Endodermal cell (in vitro differentiated cells): ENCODE measurements around the gene FARP1. TPM values are rescaled to one million over a fixed set of nuclear protein-coding genes. Genes with fewer than 3 reads are reported as not detected.

Experiments used
- DNase-seq: peaks from one replicate; pipeline ENCODE4 v3.0.0-alpha.2; 2017
- H3K27ac ChIP-seq: 2 replicates; pipeline ENCODE4 v1.5.1; 2013; ENCODE audit warnings: mild to moderate bottlenecking, low read depth, low read length, moderate library complexity
- H3K27me3 ChIP-seq: 2 replicates; pipeline ENCODE4 v1.6.1; 2013; ENCODE audit warnings: mild to moderate bottlenecking, low read length, moderate library complexity; ENCODE audit not compliant: insufficient read depth, control insufficient read depth, poor library complexity, severe bottlenecking
- H3K36me3 ChIP-seq: 2 replicates; pipeline ENCODE4 v1.7.0; 2013; ENCODE audit warnings: mild to moderate bottlenecking, low read length, moderate library complexity; ENCODE audit not compliant: control insufficient read depth, insufficient read depth
- H3K4me1 ChIP-seq: one replicate; pipeline ENCODE4 v1.7.0; 2013; ENCODE audit warnings: low read length; ENCODE audit not compliant: control insufficient read depth, insufficient read depth
- H3K4me3 ChIP-seq: 2 replicates; pipeline ENCODE4 v1.5.1; 2013; ENCODE audit warnings: mild to moderate bottlenecking, low read length, moderate library complexity
- H3K9ac ChIP-seq: 2 replicates; pipeline ENCODE4 v1.6.1; 2013; ENCODE audit warnings: mild to moderate bottlenecking, low read length, moderate library complexity; ENCODE audit not compliant: poor library complexity, severe bottlenecking; ENCODE audit errors: extremely low read depth
- H3K9me3 ChIP-seq: 2 replicates; pipeline ENCODE4 v1.6.1; 2013; ENCODE audit warnings: mild to moderate bottlenecking, low read length, moderate library complexity; ENCODE audit not compliant: control insufficient read depth
- H3K27ac Mint-ChIP-seq: 2 replicates; pipeline ENCODE4 v1.8.0; 2020; ENCODE audit warnings: mixed read lengths
- H3K27me3 Mint-ChIP-seq: 2 replicates; pipeline ENCODE4 v1.8.0; 2021; ENCODE audit warnings: mild to moderate bottlenecking, mixed read lengths; ENCODE audit not compliant: insufficient read depth
- H3K36me3 Mint-ChIP-seq: 2 replicates; pipeline ENCODE4 v1.8.0; 2020; ENCODE audit warnings: low read depth, mixed read lengths
- H3K4me1 Mint-ChIP-seq: 2 replicates; pipeline ENCODE4 v1.8.0; 2020; ENCODE audit warnings: mixed read lengths
- H3K4me3 Mint-ChIP-seq: 2 replicates; pipeline ENCODE4 v1.8.0; 2020; ENCODE audit warnings: mild to moderate bottlenecking, moderate library complexity, mixed read lengths
- H3K9me3 Mint-ChIP-seq: 2 replicates; pipeline ENCODE4 v1.8.0; 2020; ENCODE audit warnings: mild to moderate bottlenecking, mixed read lengths
- WGBS, 2 experiments: methylation state at CpG; one replicate each; pipeline versions ENCODE4 v1.1.5 to v1.1.7; 2013; ENCODE audit warnings: missing lambda C conversion rate in 2 of 2, mixed read lengths in 1 of 2; ENCODE audit not compliant: insufficient coverage in 1 of 2, insufficient read length in 1 of 2; 5-methylcytosine and 5-hydroxymethylcytosine counted together
- total RNA-seq, 2 donors: library from RNA; stranded (reverse); fragmentation: NEBNext Ultra II Directional in 1 of 2; extraction: Animal tissue kit (Norgen Biotek cat#: 25700) in 1 of 2; gene quantifications; 2 replicates in 1 of 2; 3 replicates in 1 of 2; pipeline ENCODE4 v1.2.1, GENCODE V29; 2021
- TF ChIP-seq, protein P1 (sequence below): fragments of 200-600 bp; sonication (generic); conservative IDR thresholded peaks from 2 replicates; pipeline ENCODE4 v1.5.0; 2021; ENCODE audit warnings: antibody characterized with exemption, mild to moderate bottlenecking

Gene FARP1
- total RNA-seq, 2 donors from 2014 or later, result 237 to 319 TPM

- H3K4me1 ChIP-seq, result peaks cover 26% of the 10 kb centered on the region
- Mint-ChIP-seq H3K4me3 (no peak overlapping the region), H3K36me3 (peaks cover 16% of the 10 kb centered on the region), H3K27me3 (no peaks in the 10 kb centered on the region), H3K4me1 (peaks cover 76% of the 10 kb centered on the region), H3K27ac (peak overlapping the region; percentile 17), H3K9me3 (no peaks in the 10 kb centered on the region)
- no peak overlapping the region for H3K9ac ChIP-seq
- no peak for DNase-seq
- no peak overlapping the region for H3K27ac ChIP-seq
- 91 to 93% methylated on average over 6 to 15 of the region's 15 CpGs for WGBS, 2 experiments
- TF ChIP-seq, protein P1, sequence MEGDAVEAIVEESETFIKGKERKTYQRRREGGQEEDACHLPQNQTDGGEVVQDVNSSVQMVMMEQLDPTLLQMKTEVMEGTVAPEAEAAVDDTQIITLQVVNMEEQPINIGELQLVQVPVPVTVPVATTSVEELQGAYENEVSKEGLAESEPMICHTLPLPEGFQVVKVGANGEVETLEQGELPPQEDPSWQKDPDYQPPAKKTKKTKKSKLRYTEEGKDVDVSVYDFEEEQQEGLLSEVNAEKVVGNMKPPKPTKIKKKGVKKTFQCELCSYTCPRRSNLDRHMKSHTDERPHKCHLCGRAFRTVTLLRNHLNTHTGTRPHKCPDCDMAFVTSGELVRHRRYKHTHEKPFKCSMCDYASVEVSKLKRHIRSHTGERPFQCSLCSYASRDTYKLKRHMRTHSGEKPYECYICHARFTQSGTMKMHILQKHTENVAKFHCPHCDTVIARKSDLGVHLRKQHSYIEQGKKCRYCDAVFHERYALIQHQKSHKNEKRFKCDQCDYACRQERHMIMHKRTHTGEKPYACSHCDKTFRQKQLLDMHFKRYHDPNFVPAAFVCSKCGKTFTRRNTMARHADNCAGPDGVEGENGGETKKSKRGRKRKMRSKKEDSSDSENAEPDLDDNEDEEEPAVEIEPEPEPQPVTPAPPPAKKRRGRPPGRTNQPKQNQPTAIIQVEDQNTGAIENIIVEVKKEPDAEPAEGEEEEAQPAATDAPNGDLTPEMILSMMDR, result no peak
- no peaks in the 10 kb centered on the region for H3K27me3 ChIP-seq
- H3K36me3 ChIP-seq, result peaks cover 15% of the 10 kb centered on the region
- H3K9me3 ChIP-seq, result no peaks in the 10 kb centered on the region
- no peak overlapping the region for H3K4me3 ChIP-seq
Measured at GRCh38 chr13:98480915-98481877, 338.3 kb downstream of the FARP1 start.

DNA sequence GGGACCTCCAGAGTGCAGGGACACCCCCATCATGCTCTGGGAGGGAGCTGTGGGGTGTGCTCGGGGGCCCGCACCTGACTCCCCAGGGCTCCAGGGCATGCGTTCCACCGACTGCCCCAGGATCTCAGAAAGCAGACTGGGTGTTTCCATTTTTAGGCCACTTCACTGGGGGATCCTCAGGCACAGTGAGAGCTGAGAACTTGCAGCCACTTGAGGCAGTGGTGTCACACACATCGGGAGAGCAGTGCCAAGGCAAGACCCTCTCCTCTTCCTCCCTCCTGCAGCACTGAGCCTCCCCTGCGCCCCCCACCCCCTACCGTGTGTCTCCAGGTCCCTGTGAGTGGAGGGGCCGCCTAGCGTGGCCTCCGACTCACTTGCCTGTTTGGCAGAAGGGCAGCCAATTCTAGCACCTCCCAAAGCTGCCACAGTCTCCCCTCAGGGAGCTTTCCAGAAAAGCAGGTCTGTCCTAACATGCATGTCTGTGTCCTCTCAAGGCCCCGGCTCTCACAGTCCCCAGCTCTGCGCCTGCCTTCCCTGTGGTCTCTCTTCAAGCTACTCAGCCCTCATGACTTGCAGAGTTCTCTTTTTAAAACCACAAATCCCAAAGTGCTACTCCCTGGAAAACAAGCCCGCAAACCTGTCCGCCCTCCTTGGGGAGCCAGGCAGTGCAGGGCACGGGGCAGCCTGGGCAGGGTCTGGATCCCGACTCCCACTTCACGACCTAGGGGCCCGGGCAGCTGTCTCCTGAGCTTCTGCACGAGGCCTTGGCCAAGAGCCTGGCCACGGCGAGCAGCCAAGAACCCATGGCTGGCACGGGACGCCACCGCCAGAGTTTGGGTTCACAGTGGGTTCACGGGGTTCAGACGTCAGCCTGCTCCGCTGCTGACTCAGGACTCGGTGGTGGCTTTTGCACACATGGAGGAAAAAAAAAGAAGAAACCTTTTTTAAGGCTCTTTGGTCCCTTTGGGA lies 339.9 kb downstream of the FARP1 start:
- H3K27me3 ChIP-seq, result no peaks in the 10 kb centered on the region
- no peak overlapping the region for H3K4me3 ChIP-seq
- 87 to 89% methylated on average over 26 to 28 of the region's 28 CpGs for WGBS, 2 experiments
- H3K9me3 ChIP-seq, result no peaks in the 10 kb centered on the region
- peaks cover 15% of the 10 kb centered on the region for H3K36me3 ChIP-seq
- H3K27ac ChIP-seq, result no peak overlapping the region
- Mint-ChIP-seq H3K27me3 (no peaks in the 10 kb centered on the region), H3K4me3 (no peak overlapping the region), H3K4me1 (peaks cover 70% of the 10 kb centered on the region), H3K9me3 (no peaks in the 10 kb centered on the region), H3K36me3 (peaks cover 13% of the 10 kb centered on the region), H3K27ac (peak overlapping the region; percentile 58)
- TF ChIP-seq, protein P1, result peak; percentile 69
- no peak overlapping the region for H3K9ac ChIP-seq
- H3K4me1 ChIP-seq, result peaks cover 20% of the 10 kb centered on the region
- DNase-seq, result peak; percentile 79

- TF ChIP-seq, protein P1, result no peak
- peaks cover 15% of the 10 kb centered on the region for H3K4me1 ChIP-seq
- Mint-ChIP-seq H3K27me3 (no peaks in the 10 kb centered on the region), H3K4me3 (peak overlapping the region; percentile 42), H3K9me3 (no peaks in the 10 kb centered on the region), H3K4me1 (peaks cover 61% of the 10 kb centered on the region), H3K36me3 (peaks cover 10% of the 10 kb centered on the region), H3K27ac (peak overlapping the region; percentile 95)
- H3K36me3 ChIP-seq, result peaks cover 15% of the 10 kb centered on the region
- H3K4me3 ChIP-seq, result peak overlapping the region; percentile 56
- H3K27me3 ChIP-seq, result no peaks in the 10 kb centered on the region
- peak overlapping the region; percentile 57 for H3K9ac ChIP-seq
- 88 to 91% methylated on average over 10 to 14 of the region's 14 CpGs for WGBS, 2 experiments
- no peak overlapping the region for H3K27ac ChIP-seq
- no peaks in the 10 kb centered on the region for H3K9me3 ChIP-seq
- no peak for DNase-seq
Measured at GRCh38 chr13:98483601-98484288, 340.9 kb downstream of the FARP1 start.
